CD14-positive monocyte (primary cell): ENCODE measurements around the gene OR52W1. TPM values are rescaled to one million over a fixed set of nuclear protein-coding genes. Genes with fewer than 3 reads are reported as not detected.

Source experiments
- DNase-seq, 3 donors: peaks; one replicate each; pipeline ENCODE4 v3.0.0-alpha.2; 2011 to 2022
- H2AFZ ChIP-seq: 2 replicates; pipeline ENCODE4 v1.6.0; 2012; ENCODE audit warnings: mild to moderate bottlenecking, low read depth, low read length, inconsistent platforms; ENCODE audit not compliant: insufficient read depth, poor library complexity, severe bottlenecking
- H3K27ac ChIP-seq, 2 donors: 1 replicate in 1 of 2; 2 replicates in 1 of 2; pipeline ENCODE4 v1.5.1; 2012 to 2013; ENCODE audit warnings: low read length in 2 of 2, control low read depth in 1 of 2, inconsistent platforms in 1 of 2, low read depth in 1 of 2, mild to moderate bottlenecking in 1 of 2
- H3K27me3 ChIP-seq, 2 donors: one replicate each; pipeline versions ENCODE4 v1.6.0 to v1.6.1; 2011 to 2013; ENCODE audit warnings: low read length in 2 of 2; ENCODE audit not compliant: control insufficient read depth in 2 of 2, insufficient read depth in 2 of 2
- H3K36me3 ChIP-seq, 2 donors: replicated peaks in 1 of 2; 1 replicate in 1 of 2; 2 replicates in 1 of 2; pipeline versions ENCODE4 v1.5.1 to v1.6.1; 2012 to 2013; ENCODE audit warnings: low read length in 2 of 2, control low read depth in 1 of 2, inconsistent platforms in 1 of 2, mild to moderate bottlenecking in 1 of 2; ENCODE audit not compliant: insufficient read depth in 2 of 2, control insufficient read depth in 1 of 2
- H3K4me1 ChIP-seq, 2 donors: 1 replicate in 1 of 2; 2 replicates in 1 of 2; pipeline versions ENCODE4 v1.5.1 to v1.6.1; 2012 to 2013; ENCODE audit warnings: low read length in 2 of 2, control low read depth in 1 of 2, inconsistent platforms in 1 of 2, mild to moderate bottlenecking in 1 of 2, moderate library complexity in 1 of 2; ENCODE audit not compliant: insufficient read depth in 2 of 2, control insufficient read depth in 1 of 2
- H3K4me2 ChIP-seq: replicated peaks from 2 replicates; pipeline ENCODE3; 2012; ENCODE audit warnings: low read length, moderate library complexity, mild to moderate bottlenecking; ENCODE audit not compliant: poor library complexity, severe bottlenecking; ENCODE audit errors: extremely low read depth
- H3K4me3 ChIP-seq, 3 experiments: fragments of 200-600 bp in 1 of 3; sonication (generic) in 1 of 3; replicated peaks in 1 of 3; 1 replicate in 2 of 3; 2 replicates in 1 of 3; pipeline ENCODE4 v1.5.1; 2011 to 2013; ENCODE audit warnings: low read length in 3 of 3, mild to moderate bottlenecking in 3 of 3, control low read depth in 2 of 3, low read depth in 2 of 3, inconsistent platforms in 1 of 3, moderate library complexity in 1 of 3
- H3K79me2 ChIP-seq: 2 replicates; pipeline ENCODE4 v1.6.0; 2012; ENCODE audit warnings: mild to moderate bottlenecking, control low read depth, inconsistent platforms, low read length, moderate library complexity; ENCODE audit not compliant: insufficient read depth
- H3K9ac ChIP-seq: 2 replicates; pipeline ENCODE4 v1.6.0; 2017; ENCODE audit warnings: low read length, mild to moderate bottlenecking; ENCODE audit not compliant: insufficient read depth, poor library complexity, severe bottlenecking
- H3K9me3 ChIP-seq, 2 donors: replicated peaks in 1 of 2; 1 replicate in 1 of 2; 2 replicates in 1 of 2; pipeline versions ENCODE4 v1.5.1 to v1.6.1; 2012 to 2013; ENCODE audit warnings: low read length in 2 of 2, control low read depth in 1 of 2; ENCODE audit not compliant: control insufficient read depth in 1 of 2, insufficient read depth in 1 of 2
- H4K20me1 ChIP-seq: 2 replicates; pipeline ENCODE4 v1.6.0; 2012; ENCODE audit warnings: mild to moderate bottlenecking, low read length, control low read depth, moderate library complexity; ENCODE audit not compliant: insufficient read depth
- H3K27ac Mint-ChIP-seq, 7 donors: one replicate each; pipeline ENCODE4 v1.8.0; 2020; ENCODE audit warnings: mild to moderate bottlenecking in 7 of 7, mixed read lengths in 7 of 7, moderate library complexity in 6 of 7, inconsistent platforms in 2 of 7
- H3K27me3 Mint-ChIP-seq, 3 donors: one replicate each; pipeline ENCODE4 v1.8.0; 2021 to 2022; ENCODE audit warnings: low read depth in 3 of 3, mild to moderate bottlenecking in 3 of 3, mixed read lengths in 3 of 3, moderate library complexity in 3 of 3, inconsistent platforms in 1 of 3
- H3K36me3 Mint-ChIP-seq, 2 donors: one replicate each; pipeline ENCODE4 v1.8.0; 2020; ENCODE audit warnings: mixed read lengths in 2 of 2, inconsistent platforms in 1 of 2, mild to moderate bottlenecking in 1 of 2
- H3K4me1 Mint-ChIP-seq: one replicate; pipeline ENCODE4 v1.8.0; 2020; ENCODE audit warnings: mild to moderate bottlenecking, mixed read lengths
- H3K4me3 Mint-ChIP-seq, 2 donors: one replicate each; pipeline ENCODE4 v1.8.0; 2020; ENCODE audit warnings: mild to moderate bottlenecking in 2 of 2, mixed read lengths in 2 of 2, moderate library complexity in 1 of 2
- H3K9me3 Mint-ChIP-seq, 7 donors: one replicate each; pipeline ENCODE4 v1.8.0; 2020 to 2022; ENCODE audit warnings: mixed read lengths in 7 of 7, mild to moderate bottlenecking in 6 of 7, moderate library complexity in 6 of 7, inconsistent platforms in 2 of 7
- CTCF ChIP-seq: fragments of 200-600 bp; IDR thresholded peaks from one replicate; pipeline ENCODE4 v1.8.0; 2022; ENCODE audit warnings: antibody characterized with exemption, mild to moderate bottlenecking
- WGBS: methylation state at CpG from one replicate; pipeline ENCODE4 v1.1.5; 2013; ENCODE audit warnings: missing lambda C conversion rate; ENCODE audit not compliant: insufficient coverage; 5-methylcytosine and 5-hydroxymethylcytosine counted together
- intact Hi-C, 2 donors: fragments of 100-400 bp; cut with micrococcal nuclease; formaldehyde crosslinking; loops; one replicate each; pipeline versions ENCODE4 v1.15.0 to v1.15.1; 2023
- polyA plus RNA-seq, 3 donors: library from polyadenylated mRNA; depleted of rRNA in 1 of 3; unstranded in 2 of 3; stranded (reverse) in 1 of 3; fragments of 300-500 nt in 2 of 3; fragments of >200 nt in 1 of 3; fragmentation: Illumina TruSeq in 2 of 3; gene quantifications; 1 replicate in 2 of 3; 2 replicates in 1 of 3; pipeline ENCODE4 v1.2.3, GENCODE V29; 2012 to 2021

The OR52W1 gene
- polyA plus RNA-seq, 3 donors: not detected

GRCh38 chr11:6200975-6201374 lies 2.0 kb downstream of the OR52W1 start:
- peaks cover 91% of the 10 kb centered on the region for H3K4me1 Mint-ChIP-seq
- peaks cover 0 to 6% (median 2%) of the 10 kb centered on the region in 7 donors for H3K9me3 Mint-ChIP-seq
- DNase-seq: peak; percentile 98 to 100 (median 99)
- H3K4me3 ChIP-seq: peak overlapping the region in 2 of 3 experiments; percentile 40 to 62
- no peak for TF ChIP-seq CTCF
- H3K36me3 Mint-ChIP-seq: peaks cover 38 to 61% of the 10 kb centered on the region in 2 donors
- H3K4me1 ChIP-seq: peaks cover 72 to 90% of the 10 kb centered on the region in 2 donors
- no peaks in the 10 kb centered on the region for H3K9me3 ChIP-seq
- H3K36me3 ChIP-seq: peaks cover 0 to 3% of the 10 kb centered on the region in 2 donors
- H3K4me3 Mint-ChIP-seq: peak overlapping the region; percentile 66 to 87
- H3K9ac ChIP-seq: peak overlapping the region; percentile 89
- no peaks in the 10 kb centered on the region for H3K27me3 ChIP-seq
- no peaks in the 10 kb centered on the region for H4K20me1 ChIP-seq
- peaks cover 19% of the 10 kb centered on the region for H3K79me2 ChIP-seq
- H3K27ac ChIP-seq: peak overlapping the region; percentile 95 to 100
- intact Hi-C loops: loop anchor here (2.0 to 5.0 kb wide), 2 partner anchors 34 to 74 kb away; partner anchors contain the start of gene FHIP1B (in 2 of the 2)
- H3K27ac Mint-ChIP-seq: peak overlapping the region; percentile 100
- peaks cover 0 to 3% (median 1%) of the 10 kb centered on the region in 3 donors for H3K27me3 Mint-ChIP-seq
- WGBS: 0% methylated on average over 2 of the region's 4 CpGs
- H3K4me2 ChIP-seq: peak overlapping the region; percentile 52
- H2AFZ ChIP-seq: no peak overlapping the region

- peak overlapping the region; percentile 100 for H3K27ac Mint-ChIP-seq
Observed at GRCh38 chr11:6201481-6201880, 2.5 kb downstream of the OR52W1 start.

More at GRCh38 chr11:6201481-6201880, 2.5 kb downstream of the OR52W1 start:
- H3K4me1 ChIP-seq: peaks cover 74 to 92% of the 10 kb centered on the region in 2 donors
- peak overlapping the region; percentile 52 for H3K4me2 ChIP-seq
- peaks cover 0 to 4% (median 2%) of the 10 kb centered on the region in 7 donors for H3K9me3 Mint-ChIP-seq
- no peaks in the 10 kb centered on the region for H3K9me3 ChIP-seq
- no peaks in the 10 kb centered on the region for H3K27me3 ChIP-seq
- peak overlapping the region in 2 of 3 experiments; percentile 40 to 62 for H3K4me3 ChIP-seq
- DNase-seq: peak; percentile 89 to 96 (median 94)
- peak overlapping the region; percentile 66 to 87 for H3K4me3 Mint-ChIP-seq
- no peak overlapping the region for H2AFZ ChIP-seq
- peaks cover 0 to 9% of the 10 kb centered on the region in 2 donors for H3K36me3 ChIP-seq
- H3K79me2 ChIP-seq: peaks cover 19% of the 10 kb centered on the region
- H3K27ac ChIP-seq: peak overlapping the region; percentile 95 to 100
- peaks cover 91% of the 10 kb centered on the region for H3K4me1 Mint-ChIP-seq
- peaks cover 0 to 3% (median 1%) of the 10 kb centered on the region in 3 donors for H3K27me3 Mint-ChIP-seq
- peak overlapping the region; percentile 89 for H3K9ac ChIP-seq
- WGBS: no CpG with 5 or more reads among the region's 2 CpGs
- H3K36me3 Mint-ChIP-seq: peaks cover 39 to 64% of the 10 kb centered on the region in 2 donors
- intact Hi-C loops: loop anchor here (2.0 to 5.0 kb wide), 2 partner anchors 33 to 74 kb away; partner anchors contain the start of gene FHIP1B (in 2 of the 2)
- no peak for TF ChIP-seq CTCF
- H4K20me1 ChIP-seq: no peaks in the 10 kb centered on the region
